HepG2 (cell line): ENCODE results near the gene TNS4. TPM values are rescaled to one million over a fixed set of nuclear protein-coding genes. Genes with fewer than 3 reads are reported as not detected.

ENCODE experiments used
- ATAC-seq: fragments of 200-7000 bp; cut with Tn5 transposase; 3 replicates; pipeline ENCODE4 v1.9.1; 2020; ENCODE audit warnings: mild to moderate bottlenecking, moderate library complexity
- BruUV-seq: library from RNA; stranded (reverse); fragments of 400-500 nt; replicated peaks from 2 replicates; lab custom pipeline; 2021; lab: Mats Ljungman, UMichigan
- CTCF ChIA-PET: fragments of 300-600 bp; formaldehyde crosslinking; extraction: SDS; loops from one replicate; lab custom pipeline; 2021; ENCODE audit warnings: low total read pairs, inconsistent platforms, low intra/inter-chr PET ratio; lab: Yijun Ruan, JAX
- POLR2A ChIA-PET: fragments of 350-600 bp; sonication (Branson Sonifier 250); formaldehyde crosslinking; loops from one replicate; lab custom pipeline; 2020; ENCODE audit warnings: antibody characterized with exemption, inconsistent platforms; lab: Yijun Ruan, JAX
- DNase-seq: peaks from one replicate; pipeline ENCODE4 v3.0.0-alpha.2; 2015; ENCODE audit warnings: low spot score
- FAIRE-seq: peaks from 3 replicates; lab custom pipeline; 2011; peaks lifted over from hg19 to GRCh38; lab: Jason Lieb, UNC
- H2AFZ ChIP-seq: one replicate; pipeline ENCODE4 v1.6.1; 2011; ENCODE audit warnings: low read length, inconsistent platforms
- H3K27ac ChIP-seq: fragments of 300-600 bp; 3 replicates; pipeline ENCODE4 v1.8.0; 2011; ENCODE audit warnings: mixed run types, mild to moderate bottlenecking, mixed read lengths, low read length, inconsistent platforms; ENCODE audit not compliant: insufficient read depth; ENCODE audit errors: extremely low read length
- H3K27me3 ChIP-seq, 2 experiments: fragments of 200-600 bp in 1 of 2; 2 replicates in 1 of 2; 3 replicates in 1 of 2; pipeline versions ENCODE4 v1.6.0 to v1.8.0; 2011; ENCODE audit warnings: low read length in 2 of 2, mild to moderate bottlenecking in 2 of 2, moderate library complexity in 2 of 2, inconsistent platforms in 1 of 2; ENCODE audit not compliant: insufficient read depth in 2 of 2, control insufficient read depth in 1 of 2
- H3K36me3 ChIP-seq, 2 experiments: fragments of 200-600 bp in 1 of 2; replicated peaks in 1 of 2; 2 replicates in 1 of 2; 3 replicates in 1 of 2; pipeline versions ENCODE4 v1.5.1 to v1.8.0; 2011; ENCODE audit warnings: low read length in 2 of 2, inconsistent platforms in 1 of 2; ENCODE audit not compliant: insufficient read depth in 2 of 2, control insufficient read depth in 1 of 2
- H3K4me1 ChIP-seq: 2 replicates; pipeline ENCODE4 v1.5.1; 2012; ENCODE audit warnings: low read length, inconsistent platforms; ENCODE audit not compliant: insufficient read depth
- H3K4me2 ChIP-seq: 2 replicates; pipeline ENCODE4 v1.6.0; 2011; ENCODE audit warnings: low read depth, low read length, inconsistent platforms
- H3K4me3 ChIP-seq, 3 experiments: fragments of 200-600 bp in 1 of 3; sonication (generic), shearing (Covaris generic) in 1 of 3; replicated peaks in 1 of 3; 2 replicates each; pipeline ENCODE4 v1.5.1; 2011 to 2016; ENCODE audit warnings: low read length in 3 of 3, inconsistent platforms in 2 of 3, low read depth in 2 of 3, mild to moderate bottlenecking in 2 of 3, control low read depth in 1 of 3, mixed read lengths in 1 of 3; ENCODE audit not compliant: insufficient read depth in 1 of 3
- H3K79me2 ChIP-seq: one replicate; pipeline ENCODE4 v1.6.1; 2011; ENCODE audit warnings: low read length, inconsistent platforms; ENCODE audit not compliant: insufficient read depth
- H3K9ac ChIP-seq: 2 replicates; pipeline ENCODE4 v1.6.0; 2011; ENCODE audit warnings: mild to moderate bottlenecking, low read depth, low read length, inconsistent platforms; ENCODE audit not compliant: insufficient read depth
- H3K9me3 ChIP-seq: 2 replicates; pipeline ENCODE4 v1.5.1; 2012; ENCODE audit warnings: mild to moderate bottlenecking, low read length
- H4K20me1 ChIP-seq: 2 replicates; pipeline ENCODE4 v1.6.0; 2011; ENCODE audit warnings: inconsistent platforms, mild to moderate bottlenecking, low read length, moderate library complexity; ENCODE audit not compliant: insufficient read depth
- FOXJ3 ChIP-seq: sonication (generic); formaldehyde crosslinking; IDR thresholded peaks from 2 replicates; pipeline ENCODE4 v1.4.0; 2020; ENCODE audit warnings: missing genetic modification reagents, mild to moderate bottlenecking, borderline replicate concordance
- FOXM1 ChIP-seq: sonication (generic); formaldehyde crosslinking; IDR thresholded peaks from 2 replicates; pipeline ENCODE4 v1.5.0; 2020; ENCODE audit warnings: missing genetic modification reagents
- HHEX ChIP-seq: IDR thresholded peaks from 2 replicates; pipeline ENCODE4 v1.6.1; 2016; ENCODE audit warnings: control low read depth
- ISX ChIP-seq: sonication (generic); formaldehyde crosslinking; conservative IDR thresholded peaks from 2 replicates; pipeline ENCODE4 v1.5.0; 2020; ENCODE audit warnings: missing genetic modification reagents
- KDM1A ChIP-seq: IDR thresholded peaks from 2 replicates; pipeline ENCODE4 v1.6.1; 2016; ENCODE audit warnings: missing compliant biosample characterization
- NCOA5 ChIP-seq: sonication (generic); formaldehyde crosslinking; IDR thresholded peaks from 2 replicates; pipeline ENCODE4 v1.4.0; 2020; ENCODE audit warnings: missing genetic modification reagents
- PAF1 ChIP-seq: IDR thresholded peaks from 2 replicates; pipeline ENCODE4 v1.6.1; 2016; ENCODE audit warnings: missing genetic modification reagents, missing compliant biosample characterization
- SP5 ChIP-seq: IDR thresholded peaks from 2 replicates; pipeline ENCODE4 v1.6.1; 2016; ENCODE audit warnings: low read depth, borderline replicate concordance
- SPEN ChIP-seq: sonication (generic); formaldehyde crosslinking; IDR thresholded peaks from 2 replicates; pipeline ENCODE4 v1.5.1; 2020; ENCODE audit warnings: low read depth, mild to moderate bottlenecking, missing genetic modification reagents
- TCF7L2 ChIP-seq: IDR thresholded peaks from 2 replicates; pipeline ENCODE4 v1.6.1; 2011; ENCODE audit warnings: mild to moderate bottlenecking, low read depth, low read length, moderate library complexity
- WIZ ChIP-seq: sonication (generic); formaldehyde crosslinking; IDR thresholded peaks from 2 replicates; pipeline ENCODE4 v1.5.1; 2020; ENCODE audit warnings: mild to moderate bottlenecking, missing genetic modification reagents
- ZKSCAN1 ChIP-seq: fragments of 150-350 bp; IDR thresholded peaks from 2 replicates; pipeline ENCODE4 v1.6.1; 2014; ENCODE audit warnings: low read length
- ZNF143 ChIP-seq: sonication (generic); formaldehyde crosslinking; IDR thresholded peaks from 2 replicates; pipeline ENCODE4 v1.4.0; 2020; ENCODE audit warnings: missing genetic modification reagents
- ZNF709 ChIP-seq: sonication (generic); formaldehyde crosslinking; IDR thresholded peaks from 2 replicates; pipeline ENCODE4 v1.5.0; 2020; ENCODE audit warnings: mild to moderate bottlenecking, missing genetic modification reagents
- WGBS: methylation state at CpG from one replicate; pipeline ENCODE4 v1.1.6; 2017; ENCODE audit warnings: low lambda C conversion rate; 5-methylcytosine and 5-hydroxymethylcytosine counted together
- in situ Hi-C: cut with HindIII; loops from 2 replicates; pipeline ENCODE4 v1.10.0; 2017; ENCODE audit warnings: low pct_unique_long_range_greater_than_20kb; ENCODE audit not compliant: extremely low pct_ligation_motif_present
- intact Hi-C: fragments of 100-400 bp; cut with micrococcal nuclease; formaldehyde crosslinking; loops from one replicate; pipeline ENCODE4 v1.10.0; 2022; ENCODE audit not compliant: unreplicated experiment
- polyA plus RNA-seq, 8 experiments: library from polyadenylated mRNA; depleted of rRNA in 3 of 8; stranded (reverse) in 7 of 8; unstranded in 1 of 8; fragments of >200 nt; fragmentation: Illumina TruSeq in 4 of 8; extraction: Trizol in 4 of 8; gene quantifications; 2 replicates each; pipeline versions ENCODE4 v1.2.1 to v1.2.3, GENCODE V29; 2011 to 2016; ENCODE audit warnings: low read depth in 4 of 8, missing spikeins in 1 of 8, mixed read lengths in 1 of 8; ENCODE audit not compliant: insufficient read depth in 1 of 8
- total RNA-seq, 5 experiments: library from RNA; depleted of rRNA; stranded (reverse); fragments of >200 nt; fragmentation: Illumina TruSeq; extraction: Trizol; gene quantifications; 2 replicates each; pipeline ENCODE4 v1.2.3, GENCODE V29; 2016; ENCODE audit warnings: low read depth in 1 of 5
- TF ChIP-seq, protein P1 (sequence below): sonication (generic); formaldehyde crosslinking; conservative IDR thresholded peaks from 2 replicates; pipeline ENCODE4 v1.4.0; 2020; ENCODE audit warnings: missing genetic modification reagents
- TF ChIP-seq, protein P2 (sequence below): sonication (generic); formaldehyde crosslinking; conservative IDR thresholded peaks from 2 replicates; pipeline ENCODE4 v1.5.0; 2020; ENCODE audit warnings: missing genetic modification reagents
- TF ChIP-seq, protein P3 (sequence below): IDR thresholded peaks from 2 replicates; pipeline ENCODE4 v1.6.1; 2012; ENCODE audit warnings: low read depth, low read length, improper control_type of control experiment
- TF ChIP-seq, protein P4 (sequence below): sonication (generic); formaldehyde crosslinking; IDR thresholded peaks from 2 replicates; pipeline ENCODE4 v1.4.0; 2020; ENCODE audit warnings: missing genetic modification reagents, borderline replicate concordance

The TNS4 gene
- total and polyA plus RNA-seq, 2 of the 13 experiments (the other 11 are each of a cell fraction or from before 2014, with no cell fraction given): 0.58 to 2.1 TPM

DNA sequence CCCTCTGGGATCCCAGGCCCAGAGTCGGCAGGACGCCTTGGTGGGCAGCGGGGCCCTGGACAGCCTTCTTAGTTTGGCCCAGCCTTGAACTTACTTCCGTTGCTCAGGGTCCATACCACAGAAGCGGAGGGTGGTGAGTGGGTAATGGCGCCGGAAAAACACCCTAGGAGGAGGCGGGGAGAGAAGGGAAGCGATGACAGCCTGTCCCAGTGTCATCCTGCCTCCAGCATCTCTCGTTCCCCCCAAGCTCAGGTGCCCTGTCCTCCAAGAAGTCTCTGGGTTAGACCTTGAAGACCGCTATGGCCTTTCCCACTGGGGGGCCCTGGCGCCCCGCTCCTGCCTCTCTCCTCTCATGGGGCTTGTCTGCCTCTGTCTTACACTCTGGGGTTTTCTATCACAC lies 22.9 kb downstream of the TNS4 start:
- H3K36me3 ChIP-seq: no peaks in the 10 kb centered on the region
- in situ Hi-C loops: no loop called here
- H3K9ac ChIP-seq: no peak overlapping the region
- DNase-seq: no peak
- ChIA-PET POLR2A (no interaction called here), CTCF (no interaction called here)
- no peak for ATAC-seq
- no peak overlapping the region for H3K4me2 ChIP-seq
- 89% methylated on average over 13 of the region's 13 CpGs for WGBS
- H3K4me1 ChIP-seq: peaks cover 58% of the 10 kb centered on the region
- FAIRE-seq: no peak
- no peaks in the 10 kb centered on the region for H4K20me1 ChIP-seq
- no TSS peak for BruUV-seq
- H3K27ac ChIP-seq: no peak overlapping the region
- no peaks in the 10 kb centered on the region for H3K27me3 ChIP-seq
- H3K79me2 ChIP-seq: no peaks in the 10 kb centered on the region
- H2AFZ ChIP-seq: no peak overlapping the region
- no peaks in the 10 kb centered on the region for H3K9me3 ChIP-seq
- intact Hi-C loops: loop anchor here (5.0 kb wide), 1 partner anchor 54 kb away; no protein-coding TSS in a partner anchor
- H3K4me3 ChIP-seq: no peak overlapping the region
- TF ChIP-seq ISX (CRISPR knock-in tag): no peak
- no peak for TF ChIP-seq FOXM1 (CRISPR knock-in tag)
- TF ChIP-seq PAF1 (CRISPR knock-in tag): no peak
- TF ChIP-seq KDM1A (CRISPR knock-in tag): no peak
- no peak for TF ChIP-seq HHEX (CRISPR knock-in tag)
- no peak for TF ChIP-seq SP5 (CRISPR knock-in tag)
- no peak for TF ChIP-seq ZKSCAN1
- TF ChIP-seq WIZ (CRISPR knock-in tag): no peak
- TF ChIP-seq, protein P1, sequence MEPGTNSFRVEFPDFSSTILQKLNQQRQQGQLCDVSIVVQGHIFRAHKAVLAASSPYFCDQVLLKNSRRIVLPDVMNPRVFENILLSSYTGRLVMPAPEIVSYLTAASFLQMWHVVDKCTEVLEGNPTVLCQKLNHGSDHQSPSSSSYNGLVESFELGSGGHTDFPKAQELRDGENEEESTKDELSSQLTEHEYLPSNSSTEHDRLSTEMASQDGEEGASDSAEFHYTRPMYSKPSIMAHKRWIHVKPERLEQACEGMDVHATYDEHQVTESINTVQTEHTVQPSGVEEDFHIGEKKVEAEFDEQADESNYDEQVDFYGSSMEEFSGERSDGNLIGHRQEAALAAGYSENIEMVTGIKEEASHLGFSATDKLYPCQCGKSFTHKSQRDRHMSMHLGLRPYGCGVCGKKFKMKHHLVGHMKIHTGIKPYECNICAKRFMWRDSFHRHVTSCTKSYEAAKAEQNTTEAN (CRISPR knock-in tag): no peak
- TF ChIP-seq, protein P2, sequence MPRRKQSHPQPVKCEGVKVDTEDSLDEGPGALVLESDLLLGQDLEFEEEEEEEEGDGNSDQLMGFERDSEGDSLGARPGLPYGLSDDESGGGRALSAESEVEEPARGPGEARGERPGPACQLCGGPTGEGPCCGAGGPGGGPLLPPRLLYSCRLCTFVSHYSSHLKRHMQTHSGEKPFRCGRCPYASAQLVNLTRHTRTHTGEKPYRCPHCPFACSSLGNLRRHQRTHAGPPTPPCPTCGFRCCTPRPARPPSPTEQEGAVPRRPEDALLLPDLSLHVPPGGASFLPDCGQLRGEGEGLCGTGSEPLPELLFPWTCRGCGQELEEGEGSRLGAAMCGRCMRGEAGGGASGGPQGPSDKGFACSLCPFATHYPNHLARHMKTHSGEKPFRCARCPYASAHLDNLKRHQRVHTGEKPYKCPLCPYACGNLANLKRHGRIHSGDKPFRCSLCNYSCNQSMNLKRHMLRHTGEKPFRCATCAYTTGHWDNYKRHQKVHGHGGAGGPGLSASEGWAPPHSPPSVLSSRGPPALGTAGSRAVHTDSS: no peak
- TF ChIP-seq, protein P3, sequence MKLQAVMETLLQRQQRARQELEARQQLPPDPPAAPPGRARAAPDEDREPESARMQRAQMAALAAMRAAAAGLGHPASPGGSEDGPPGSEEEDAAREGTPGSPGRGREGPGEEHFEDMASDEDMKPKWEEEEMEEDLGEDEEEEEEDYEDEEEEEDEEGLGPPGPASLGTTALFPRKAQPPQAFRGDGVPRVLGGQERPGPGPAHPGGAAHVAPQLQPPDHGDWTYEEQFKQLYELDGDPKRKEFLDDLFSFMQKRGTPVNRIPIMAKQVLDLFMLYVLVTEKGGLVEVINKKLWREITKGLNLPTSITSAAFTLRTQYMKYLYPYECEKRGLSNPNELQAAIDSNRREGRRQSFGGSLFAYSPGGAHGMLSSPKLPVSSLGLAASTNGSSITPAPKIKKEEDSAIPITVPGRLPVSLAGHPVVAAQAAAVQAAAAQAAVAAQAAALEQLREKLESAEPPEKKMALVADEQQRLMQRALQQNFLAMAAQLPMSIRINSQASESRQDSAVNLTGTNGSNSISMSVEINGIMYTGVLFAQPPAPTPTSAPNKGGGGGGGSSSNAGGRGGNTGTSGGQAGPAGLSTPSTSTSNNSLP: no peak
- no peak for TF ChIP-seq SPEN (CRISPR knock-in tag)
- TF ChIP-seq TCF7L2: no peak
- TF ChIP-seq ZNF709 (CRISPR knock-in tag): no peak
- no peak for TF ChIP-seq ZNF143 (CRISPR knock-in tag)
- no peak for TF ChIP-seq NCOA5 (CRISPR knock-in tag)
- TF ChIP-seq, protein P4, sequence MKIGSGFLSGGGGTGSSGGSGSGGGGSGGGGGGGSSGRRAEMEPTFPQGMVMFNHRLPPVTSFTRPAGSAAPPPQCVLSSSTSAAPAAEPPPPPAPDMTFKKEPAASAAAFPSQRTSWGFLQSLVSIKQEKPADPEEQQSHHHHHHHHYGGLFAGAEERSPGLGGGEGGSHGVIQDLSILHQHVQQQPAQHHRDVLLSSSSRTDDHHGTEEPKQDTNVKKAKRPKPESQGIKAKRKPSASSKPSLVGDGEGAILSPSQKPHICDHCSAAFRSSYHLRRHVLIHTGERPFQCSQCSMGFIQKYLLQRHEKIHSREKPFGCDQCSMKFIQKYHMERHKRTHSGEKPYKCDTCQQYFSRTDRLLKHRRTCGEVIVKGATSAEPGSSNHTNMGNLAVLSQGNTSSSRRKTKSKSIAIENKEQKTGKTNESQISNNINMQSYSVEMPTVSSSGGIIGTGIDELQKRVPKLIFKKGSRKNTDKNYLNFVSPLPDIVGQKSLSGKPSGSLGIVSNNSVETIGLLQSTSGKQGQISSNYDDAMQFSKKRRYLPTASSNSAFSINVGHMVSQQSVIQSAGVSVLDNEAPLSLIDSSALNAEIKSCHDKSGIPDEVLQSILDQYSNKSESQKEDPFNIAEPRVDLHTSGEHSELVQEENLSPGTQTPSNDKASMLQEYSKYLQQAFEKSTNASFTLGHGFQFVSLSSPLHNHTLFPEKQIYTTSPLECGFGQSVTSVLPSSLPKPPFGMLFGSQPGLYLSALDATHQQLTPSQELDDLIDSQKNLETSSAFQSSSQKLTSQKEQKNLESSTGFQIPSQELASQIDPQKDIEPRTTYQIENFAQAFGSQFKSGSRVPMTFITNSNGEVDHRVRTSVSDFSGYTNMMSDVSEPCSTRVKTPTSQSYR (CRISPR knock-in tag): no peak
- TF ChIP-seq FOXJ3 (CRISPR knock-in tag): no peak
